Activated T-cell treated with anti-CD3 and anti-CD28 coated beads, Interleukin-2, amount 50 U/mL, for 1 hour (primary cell): ENCODE results near the gene PCMT1.
"Not testable (repeated sequence)": the region's sequence is repeated elsewhere in the genome, so short reads cannot be mapped to it uniquely, and the experiment has no call there.

ENCODE experiments used
- DNase-seq: peaks from one replicate; pipeline ENCODE4 v3.0.0-alpha.2; 2020

PCMT1 gene

DNA sequence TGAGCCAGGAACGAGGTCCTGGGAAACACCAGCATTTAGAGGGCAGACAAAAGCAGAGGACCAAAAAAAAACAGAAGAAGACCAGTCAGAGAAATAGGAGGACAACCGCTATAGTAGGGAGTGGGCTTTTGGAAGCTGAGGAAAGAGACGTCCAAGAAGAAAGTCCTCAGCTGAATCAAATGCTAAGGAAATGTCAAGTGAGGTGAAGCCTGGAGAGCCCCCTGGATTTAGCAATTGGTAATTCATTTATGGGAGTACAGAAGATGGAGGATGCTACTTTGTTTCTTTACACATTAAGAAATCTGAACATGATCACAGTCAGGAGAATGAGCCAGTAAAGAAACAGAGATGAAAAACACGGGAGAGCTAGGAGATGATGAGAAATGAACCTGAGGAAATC is 73.5 kb downstream of the PCMT1 start:
- DNase-seq = no peak

DNA sequence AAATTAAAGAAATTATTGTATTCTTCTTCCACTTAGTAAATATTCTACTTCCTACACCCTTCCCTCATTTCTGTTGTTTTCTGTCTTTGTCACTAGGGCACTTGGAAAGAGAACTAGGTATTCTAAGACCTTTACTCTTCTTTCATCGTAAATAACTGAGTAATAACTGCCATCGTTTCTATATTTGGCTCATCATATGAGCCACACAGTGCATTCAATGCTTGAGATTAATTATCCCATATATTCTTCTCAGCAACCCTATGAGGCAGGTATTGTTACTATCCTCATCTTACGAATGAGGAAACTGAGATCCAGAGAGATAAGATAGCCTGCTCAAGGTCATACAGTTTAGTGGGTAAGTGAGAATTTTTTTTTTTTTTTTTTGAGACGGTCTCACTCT is 75.8 kb downstream of the PCMT1 start:
- DNase-seq = no peak

DNA sequence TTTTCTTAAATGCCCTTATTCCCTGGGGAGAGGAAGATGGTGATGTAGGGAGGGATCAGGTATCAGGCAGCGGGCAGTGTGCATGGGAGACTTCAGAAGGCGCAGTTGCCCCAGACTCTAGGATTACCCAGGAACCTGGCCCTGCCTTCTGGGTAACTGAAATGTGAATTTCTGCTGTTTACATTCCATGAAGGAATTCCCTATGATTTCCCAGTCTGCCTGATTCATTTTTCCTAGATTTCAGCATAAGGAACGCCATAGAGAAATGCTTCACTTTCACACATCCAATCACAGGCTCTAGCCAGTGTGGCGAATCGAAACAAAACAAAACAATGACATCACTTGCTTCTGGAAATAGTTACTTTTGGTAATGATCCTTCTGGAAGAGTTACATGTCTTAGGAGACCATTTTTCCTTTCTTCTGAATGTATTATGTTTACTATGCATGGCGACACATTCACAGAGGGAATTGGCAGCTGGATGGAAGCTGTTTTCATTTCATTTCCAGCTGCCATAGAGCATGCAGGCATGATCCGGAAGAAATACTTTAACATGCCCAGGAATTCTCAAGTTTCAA is 81.3 kb downstream of the PCMT1 start:
- no peak for DNase-seq

DNA sequence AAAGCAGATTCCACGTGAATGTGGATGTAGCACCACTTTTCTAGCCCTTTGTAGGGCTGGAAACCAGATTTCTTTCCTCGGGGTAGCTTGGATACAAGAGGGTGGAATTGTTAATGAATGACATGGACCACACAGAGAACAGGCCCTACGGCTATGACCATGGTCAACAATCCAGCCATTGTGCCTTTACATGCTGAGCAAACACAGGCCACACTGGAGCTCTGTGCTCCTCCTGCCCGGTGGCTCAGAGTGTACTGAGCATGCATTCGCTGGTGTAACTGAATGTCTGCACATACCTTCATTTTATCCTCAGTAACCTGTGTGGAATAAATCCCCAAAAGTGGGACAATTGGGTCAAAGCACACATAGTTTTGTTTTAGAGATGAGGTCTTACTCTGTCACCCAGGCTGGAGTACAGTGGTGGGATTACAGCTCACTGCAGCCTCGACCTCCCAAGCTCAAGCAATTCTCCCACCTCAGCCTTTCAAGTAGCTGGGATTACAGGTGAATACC is 81.8 kb downstream of the PCMT1 start:
- DNase-seq = no peak

DNA sequence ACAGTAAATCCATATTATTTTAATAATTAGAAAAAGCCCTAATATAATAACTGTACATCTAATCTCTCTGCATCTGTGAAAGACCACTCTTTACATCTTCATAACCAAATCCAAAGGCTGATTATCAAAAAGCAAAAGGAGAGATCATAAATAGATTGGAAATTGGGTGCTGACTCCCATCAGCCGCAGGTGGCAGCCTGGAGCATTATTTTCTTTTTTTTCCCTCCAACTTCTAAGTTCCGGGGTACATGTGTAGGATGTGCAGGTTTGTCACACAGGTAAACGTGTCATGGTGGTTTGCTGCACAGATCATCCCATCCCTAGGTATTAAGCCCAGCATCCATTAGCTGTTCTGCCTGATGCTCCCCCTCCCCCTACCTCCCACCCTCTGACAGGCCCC is 84.1 kb downstream of the PCMT1 start:
- DNase-seq = no peak

DNA sequence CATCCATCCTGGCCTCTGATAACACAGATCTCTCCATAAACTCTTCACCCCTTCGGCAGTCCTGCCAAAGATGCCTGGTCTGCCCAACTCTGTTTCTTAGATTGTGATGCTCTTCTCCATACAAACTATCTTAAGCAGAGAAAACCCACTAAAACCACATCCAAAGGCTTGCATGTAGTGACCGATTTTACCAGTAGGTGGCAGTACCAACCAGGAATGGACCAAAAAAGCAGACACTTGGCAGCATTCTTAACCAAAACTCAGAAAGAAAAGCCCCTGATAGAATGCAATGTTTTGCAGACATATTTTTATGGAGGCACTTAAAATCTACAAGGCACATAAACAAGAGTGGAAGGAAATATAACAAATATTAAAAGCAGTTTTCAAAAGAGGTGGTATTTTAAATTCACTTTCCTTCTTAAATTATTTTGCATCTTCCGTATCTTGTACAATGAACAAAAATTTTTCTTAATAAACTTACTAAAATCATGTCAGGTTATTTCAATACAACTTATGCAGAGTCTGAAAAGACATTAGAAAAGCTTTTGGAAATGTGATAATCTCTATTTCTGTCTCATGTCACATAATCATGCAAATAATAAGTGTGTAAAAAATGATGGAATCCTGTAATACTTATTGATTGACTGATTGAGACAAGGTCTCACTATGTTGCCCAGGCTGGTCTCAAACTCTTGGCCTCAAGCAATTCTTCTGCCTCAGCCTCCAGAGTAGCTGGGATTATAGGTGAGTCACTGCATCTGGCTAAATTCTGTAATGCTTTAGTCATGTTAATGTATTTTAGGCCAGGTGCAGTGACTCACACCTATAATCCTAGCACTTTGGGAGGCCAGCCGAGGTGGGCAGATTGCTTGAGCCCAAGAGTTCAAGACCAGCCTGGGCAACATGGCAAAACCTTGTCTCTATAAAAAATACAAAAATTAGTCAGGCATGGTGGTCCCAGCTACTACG is 85.3 kb downstream of the PCMT1 start:
- peak; percentile 54 for DNase-seq

DNA sequence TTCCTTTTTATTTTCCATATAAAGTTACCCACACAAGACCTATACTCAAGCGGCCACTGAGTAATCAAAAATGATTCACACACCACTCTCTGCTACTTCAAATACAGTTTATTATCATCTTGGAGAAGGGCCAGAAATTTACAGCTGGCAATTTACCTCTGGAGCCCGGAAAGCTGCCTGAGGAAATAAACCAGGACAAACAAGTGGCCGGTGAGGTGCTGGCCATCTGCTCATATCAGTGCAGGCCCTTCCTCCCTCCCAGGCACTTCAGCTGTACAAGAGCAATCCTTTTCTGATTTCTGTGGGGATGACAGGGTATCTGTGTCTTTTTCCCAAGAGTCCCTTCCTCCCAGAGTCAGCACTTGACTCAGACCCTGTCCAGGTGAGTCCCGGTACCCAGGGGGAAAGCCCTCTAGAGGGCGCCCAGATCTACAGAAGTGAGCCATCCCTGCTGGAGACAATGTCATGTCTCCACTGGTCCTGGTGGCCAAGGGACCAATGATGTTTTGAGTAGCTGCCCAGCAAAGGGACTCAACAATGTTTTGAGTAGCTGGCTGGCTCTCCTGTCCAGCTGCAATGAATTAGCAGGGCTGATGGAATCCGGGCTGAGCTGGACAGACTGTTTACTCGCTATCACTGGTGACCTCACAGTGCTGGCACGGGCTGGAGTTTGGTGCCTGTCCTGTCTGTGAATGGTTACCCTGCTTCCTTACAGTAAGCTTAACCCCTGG is 91.0 kb downstream of the PCMT1 start:
- DNase-seq = peak; percentile 43

DNA sequence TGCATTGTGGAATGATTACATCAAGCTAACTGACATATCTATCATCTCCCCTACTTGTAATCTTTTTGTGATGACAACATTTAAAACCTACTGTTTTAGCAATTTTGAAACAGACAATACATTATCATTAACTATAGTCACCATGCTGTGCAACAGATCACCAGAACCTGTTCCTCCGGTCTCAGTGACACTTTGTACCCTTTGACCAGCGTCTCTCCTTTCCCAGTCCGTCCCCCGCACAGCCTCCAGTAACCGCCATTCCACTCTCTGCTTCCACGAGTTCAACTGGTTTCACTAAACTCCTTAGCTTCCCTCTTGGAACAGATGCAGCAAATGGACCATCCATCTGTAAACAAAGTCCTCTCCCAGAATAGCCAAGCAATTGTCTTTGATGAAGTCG is 92.8 kb downstream of the PCMT1 start:
- no peak for DNase-seq

DNA sequence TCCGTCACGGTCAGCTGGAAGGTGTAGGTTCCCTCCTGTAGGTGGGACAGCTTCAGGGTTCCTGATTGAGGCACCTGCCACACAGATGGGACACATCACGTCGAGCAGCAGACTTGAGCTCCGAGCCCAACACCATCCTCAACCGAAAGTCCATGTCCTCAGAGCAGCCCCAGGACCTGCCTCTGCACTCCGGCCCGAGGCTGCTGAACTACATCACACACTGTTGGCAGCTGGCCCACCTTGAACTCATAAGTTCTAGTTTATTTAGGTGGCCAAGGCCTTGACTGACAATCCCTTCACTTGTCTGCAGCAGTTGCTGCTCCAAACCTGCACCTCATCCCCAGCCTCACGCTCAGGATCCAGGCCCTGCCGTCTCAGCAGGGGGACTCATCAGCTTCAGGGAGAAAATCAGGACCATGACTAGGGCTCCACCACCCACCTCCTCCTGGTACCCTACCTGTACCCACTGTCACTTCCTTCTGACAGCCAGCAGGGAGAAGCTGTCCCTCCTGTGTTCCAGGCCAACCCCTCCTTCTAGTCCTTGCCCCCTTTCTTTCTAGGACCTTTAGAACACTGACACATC is 93.6 kb downstream of the PCMT1 start:
- DNase-seq = no peak

DNA sequence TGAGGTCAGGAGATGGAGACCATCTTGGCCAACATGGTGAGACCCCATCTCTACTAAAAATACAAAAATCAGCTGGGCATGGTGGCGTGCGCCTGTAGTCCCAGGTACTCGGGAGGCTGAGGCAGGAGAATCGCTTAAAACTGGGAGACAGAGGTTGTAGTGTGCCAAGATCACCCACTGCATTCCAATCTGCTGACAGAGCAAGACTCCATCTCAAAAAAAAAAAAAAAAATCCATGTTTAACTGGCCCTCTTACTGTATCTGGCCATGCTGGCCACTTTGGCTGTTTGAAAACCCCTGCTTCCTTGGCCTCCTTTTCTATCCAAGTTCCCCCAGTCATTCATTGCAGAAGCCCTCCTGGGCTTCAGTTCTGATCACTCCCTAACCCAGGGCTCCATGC is 94.5 kb downstream of the PCMT1 start:
- DNase-seq = not testable (repeated sequence)

DNA sequence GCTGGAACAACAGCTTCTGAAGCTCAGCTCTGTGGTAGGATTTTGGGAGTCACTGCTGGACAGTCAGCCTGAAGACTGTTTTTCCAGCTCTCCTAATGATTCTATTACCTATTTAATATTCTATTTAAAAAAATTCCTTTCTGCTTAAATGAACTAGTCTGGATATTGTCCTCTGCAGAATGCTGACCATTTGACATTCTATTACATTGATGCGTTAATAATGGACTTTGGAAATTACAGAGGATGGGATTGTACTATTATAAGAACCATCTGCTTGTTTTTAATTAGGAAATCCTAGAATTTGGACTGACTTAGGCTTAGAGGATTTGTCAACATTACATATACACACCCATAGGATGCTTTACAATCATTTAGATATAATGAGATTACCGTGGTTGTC is 94.9 kb downstream of the PCMT1 start:
- no peak for DNase-seq

DNA sequence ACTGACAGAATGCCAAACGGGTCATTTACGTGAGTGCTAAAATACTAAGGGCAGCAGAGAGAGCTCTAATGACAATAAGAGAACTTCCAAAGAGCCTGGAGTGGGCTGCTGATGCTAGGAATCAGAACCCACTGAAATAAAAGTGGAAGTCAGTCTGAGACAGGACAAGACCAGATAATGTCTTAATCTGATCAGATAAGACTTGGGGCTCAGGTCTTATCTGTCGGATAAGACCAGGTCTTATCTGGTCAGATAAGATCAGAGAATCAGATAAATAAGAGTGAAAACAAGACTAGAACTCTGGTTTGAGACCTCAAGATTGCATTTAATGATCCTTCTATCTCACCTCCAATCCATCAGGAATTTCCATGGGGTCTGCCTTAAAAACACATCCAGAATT is 96.0 kb downstream of the PCMT1 start:
- no peak for DNase-seq

DNA sequence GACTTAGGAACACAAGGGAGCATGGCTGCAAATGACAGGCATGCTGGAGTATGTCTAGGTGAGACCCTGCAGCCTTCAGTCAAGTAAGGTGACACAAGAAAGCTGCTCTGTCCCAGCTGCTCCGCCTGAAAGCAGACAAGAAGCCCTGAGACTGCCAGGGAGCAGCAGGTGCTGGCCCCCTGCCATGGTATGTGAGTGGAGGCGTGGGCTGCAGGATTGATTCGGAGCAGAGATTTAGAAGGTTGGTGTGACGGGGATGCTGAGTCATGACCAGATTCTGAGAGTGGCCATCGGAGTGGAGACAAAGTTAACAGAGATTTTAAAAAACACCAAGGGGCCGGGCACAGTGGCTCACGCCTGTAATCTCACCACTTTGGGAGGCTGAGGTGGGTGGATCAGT is 96.8 kb downstream of the PCMT1 start:
- no peak for DNase-seq

DNA sequence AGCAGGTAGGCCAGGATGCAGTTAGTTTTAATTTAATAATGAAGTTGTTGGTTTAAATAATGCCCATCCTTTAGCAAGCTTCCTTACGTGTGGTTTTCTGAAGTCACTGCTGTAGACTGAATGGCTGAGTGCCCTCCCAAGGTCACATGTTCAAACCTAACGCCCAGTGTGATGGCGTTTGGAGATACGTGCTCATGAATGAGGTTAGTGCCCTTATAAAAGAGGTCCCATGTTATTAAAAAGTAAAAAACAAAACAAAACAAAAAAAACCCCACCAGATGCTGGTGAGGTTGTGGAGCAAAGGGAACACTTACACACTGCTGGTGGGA is 98.4 kb downstream of the PCMT1 start:
- DNase-seq = no peak

DNA sequence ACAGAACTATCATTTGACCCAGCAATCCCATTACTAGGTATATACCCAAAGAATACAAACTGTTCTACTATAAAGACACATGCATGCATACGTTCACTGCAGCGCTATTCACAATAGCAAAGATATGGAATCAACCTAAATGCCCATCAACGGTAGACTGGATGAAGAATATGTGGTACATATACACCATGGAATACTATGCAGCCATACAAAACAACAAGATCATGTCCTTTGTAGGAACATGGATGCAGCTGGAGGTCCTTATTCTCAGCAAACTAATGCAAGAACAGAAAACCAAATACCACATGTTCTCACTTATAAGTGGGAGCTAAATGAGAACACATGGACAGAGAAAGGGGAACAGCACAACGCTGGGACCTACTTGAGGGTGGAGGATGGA is 98.8 kb downstream of the PCMT1 start:
- DNase-seq = not testable (repeated sequence)

DNA sequence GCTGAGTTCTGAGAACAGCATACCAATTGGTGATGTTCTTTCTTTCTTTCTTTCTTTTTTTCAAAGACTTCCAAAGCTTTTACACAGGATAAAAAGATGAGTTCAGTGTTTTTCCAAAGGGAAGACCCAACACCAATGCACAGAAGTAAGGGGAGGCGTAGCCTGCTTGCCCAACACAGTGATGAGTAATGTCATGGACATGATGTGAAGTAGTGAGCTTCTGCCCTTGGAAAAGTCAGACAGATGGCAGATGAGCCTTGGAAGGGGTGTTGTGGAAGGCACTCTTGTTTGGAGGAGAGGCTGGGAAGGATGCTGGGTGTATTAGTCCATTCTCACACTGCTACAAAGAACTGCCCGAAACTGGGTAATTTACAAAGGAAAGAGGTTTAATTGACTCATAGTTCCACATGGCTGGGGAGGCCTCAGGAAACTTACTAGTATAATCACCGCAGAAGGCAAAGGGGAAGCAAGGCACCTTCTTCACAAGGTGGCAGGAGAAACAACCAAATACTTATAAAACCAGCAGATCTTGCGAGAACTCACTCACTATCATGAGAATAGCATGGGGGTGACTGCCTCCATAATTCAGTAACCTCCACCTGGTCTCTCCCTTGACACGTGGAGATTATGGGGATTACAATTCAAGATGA is 102.0 kb downstream of the PCMT1 start:
- no peak for DNase-seq

DNA sequence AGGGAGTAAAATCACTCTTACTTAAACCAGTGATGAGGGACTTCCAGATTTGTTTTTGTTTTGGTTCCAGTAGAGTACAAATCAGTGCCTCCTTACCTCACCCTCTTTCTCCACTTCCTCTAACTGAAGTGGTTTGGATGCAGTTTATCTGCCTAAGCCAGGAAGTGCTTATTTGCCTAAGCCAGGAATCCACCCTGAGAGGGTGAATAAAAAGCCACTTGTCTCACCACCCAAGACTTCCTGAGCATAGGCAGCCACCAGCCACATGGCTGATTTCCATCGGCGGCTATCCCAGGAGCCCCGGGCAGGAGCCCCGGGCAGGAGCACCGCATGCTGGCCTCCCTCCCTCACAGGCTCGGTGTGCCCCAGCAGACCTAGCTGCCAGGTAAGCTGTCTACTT is 102.6 kb downstream of the PCMT1 start:
- no peak for DNase-seq

DNA sequence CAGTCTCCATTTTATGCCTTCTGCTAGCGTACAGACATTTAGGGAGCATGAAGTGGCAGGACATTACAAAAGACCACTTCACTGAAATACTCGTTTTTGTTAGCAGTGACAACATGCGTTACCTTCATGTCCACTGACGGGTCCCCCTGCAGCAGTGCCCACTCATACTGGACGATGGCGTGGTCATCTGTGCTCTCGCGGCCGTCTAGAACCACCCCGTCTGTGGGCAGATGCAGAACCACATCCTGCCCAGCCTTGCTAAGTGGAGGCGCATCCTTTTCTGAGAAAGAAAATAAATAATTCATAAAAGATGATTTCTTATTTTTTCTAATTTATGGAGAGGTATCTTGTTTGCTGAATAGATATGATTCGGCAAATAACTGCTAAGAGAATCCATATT is 103.3 kb downstream of the PCMT1 start:
- no peak for DNase-seq

DNA sequence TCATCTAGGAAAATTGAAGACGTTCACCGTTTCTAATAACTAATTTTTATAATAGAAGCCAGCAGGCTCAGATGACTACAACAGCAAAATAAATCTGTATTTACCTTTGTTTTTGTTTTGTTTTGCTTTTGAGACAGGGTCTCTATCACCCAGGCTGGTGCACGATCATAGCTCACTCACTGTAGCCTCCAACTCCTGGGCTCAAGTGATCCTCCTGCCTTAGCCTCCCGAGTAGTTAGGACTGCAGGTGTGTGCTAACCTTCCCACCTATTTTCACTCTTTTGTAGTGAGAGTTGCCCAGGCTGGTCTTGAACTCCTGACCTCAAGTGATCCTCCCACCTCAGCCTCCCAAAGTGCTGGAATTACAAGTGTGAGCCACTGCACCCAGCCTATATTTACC is 104.5 kb downstream of the PCMT1 start:
- DNase-seq = not testable (repeated sequence)

DNA sequence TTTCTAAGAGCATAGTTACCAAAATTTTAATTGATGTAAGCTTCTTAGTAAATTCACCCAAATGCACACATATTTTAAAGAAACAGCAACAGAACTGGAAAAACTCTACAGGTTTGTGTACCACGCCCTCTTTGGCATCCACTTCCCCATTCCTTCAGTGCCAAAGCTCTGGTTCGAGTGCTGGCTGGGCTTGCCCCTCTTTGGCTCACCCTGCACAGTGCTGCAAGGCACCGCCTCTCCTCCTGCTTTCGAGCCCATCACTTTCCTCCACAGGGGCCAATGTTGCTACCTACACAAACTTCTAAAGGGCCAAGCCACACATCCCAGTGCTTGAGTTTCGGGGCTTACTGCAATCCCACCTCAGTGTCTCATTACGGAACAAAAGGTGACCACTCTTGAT is 105.0 kb downstream of the PCMT1 start:
- DNase-seq = no peak

DNA sequence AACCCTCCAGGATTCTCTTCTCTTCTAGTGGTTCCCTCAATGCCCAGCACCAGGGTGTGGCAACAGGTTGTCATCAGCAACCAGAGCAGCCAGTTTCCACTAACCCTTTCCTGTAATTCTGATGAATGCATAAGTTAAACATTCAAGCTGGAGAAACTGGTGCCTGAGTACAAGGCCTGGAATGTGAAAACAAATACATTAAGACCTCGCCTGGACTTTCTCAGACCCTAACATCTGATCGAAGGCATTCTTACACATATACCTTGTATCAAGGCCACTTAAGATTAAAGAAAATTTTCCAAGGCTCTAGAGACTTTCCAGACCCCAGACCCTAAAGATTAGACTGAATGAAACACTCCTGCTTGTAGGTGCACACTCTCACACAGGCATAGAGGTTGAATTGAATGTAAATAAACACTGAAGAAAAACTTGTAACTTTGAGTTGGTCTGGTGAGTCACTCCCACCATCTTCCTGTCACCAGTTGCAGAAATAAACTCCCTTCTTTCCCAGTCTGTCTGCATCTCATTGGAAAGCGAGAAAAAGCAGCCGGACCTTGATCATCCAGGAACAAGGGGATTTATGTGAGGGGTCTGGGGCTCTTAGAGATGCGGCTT is 105.6 kb downstream of the PCMT1 start:
- DNase-seq = no peak

DNA sequence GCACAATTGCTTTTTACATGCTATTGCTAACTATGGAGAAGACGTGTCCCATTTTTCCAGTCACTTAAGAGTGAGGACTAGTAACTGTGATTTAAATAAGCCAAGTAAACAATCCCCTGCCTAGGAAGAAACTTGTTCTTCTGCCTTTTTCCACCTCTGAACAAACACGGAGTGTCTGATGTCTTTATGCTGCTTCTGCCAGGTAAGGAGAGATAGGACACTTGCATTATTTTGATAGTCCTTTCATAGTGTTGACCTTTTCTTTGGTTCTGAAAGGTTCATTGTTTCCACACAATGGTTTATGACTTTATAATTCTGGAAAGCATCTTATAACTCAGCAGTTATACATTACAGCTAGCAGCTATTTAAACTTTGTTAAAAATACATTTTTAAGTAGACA is 106.2 kb downstream of the PCMT1 start:
- DNase-seq = no peak
